ENCODE results near the gene IVNS1ABP.
"Not testable (repeated sequence)": the region's sequence is repeated elsewhere in the genome, so short reads cannot be mapped to it uniquely, and the experiment has no call there.

- TF ChIP-seq, protein P1, sequence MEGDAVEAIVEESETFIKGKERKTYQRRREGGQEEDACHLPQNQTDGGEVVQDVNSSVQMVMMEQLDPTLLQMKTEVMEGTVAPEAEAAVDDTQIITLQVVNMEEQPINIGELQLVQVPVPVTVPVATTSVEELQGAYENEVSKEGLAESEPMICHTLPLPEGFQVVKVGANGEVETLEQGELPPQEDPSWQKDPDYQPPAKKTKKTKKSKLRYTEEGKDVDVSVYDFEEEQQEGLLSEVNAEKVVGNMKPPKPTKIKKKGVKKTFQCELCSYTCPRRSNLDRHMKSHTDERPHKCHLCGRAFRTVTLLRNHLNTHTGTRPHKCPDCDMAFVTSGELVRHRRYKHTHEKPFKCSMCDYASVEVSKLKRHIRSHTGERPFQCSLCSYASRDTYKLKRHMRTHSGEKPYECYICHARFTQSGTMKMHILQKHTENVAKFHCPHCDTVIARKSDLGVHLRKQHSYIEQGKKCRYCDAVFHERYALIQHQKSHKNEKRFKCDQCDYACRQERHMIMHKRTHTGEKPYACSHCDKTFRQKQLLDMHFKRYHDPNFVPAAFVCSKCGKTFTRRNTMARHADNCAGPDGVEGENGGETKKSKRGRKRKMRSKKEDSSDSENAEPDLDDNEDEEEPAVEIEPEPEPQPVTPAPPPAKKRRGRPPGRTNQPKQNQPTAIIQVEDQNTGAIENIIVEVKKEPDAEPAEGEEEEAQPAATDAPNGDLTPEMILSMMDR (conservative IDR thresholded peaks at IDR 0.05), result not testable (repeated sequence)
- not testable (repeated sequence) for TF ChIP-seq ZFX (IDR thresholded peaks at IDR 0.05)
Observed at GRCh38 chr1:185251928-185252327, 65.1 kb downstream of the IVNS1ABP start.

All from C4-2B (cell line).